OCI-LY7 (cell line): ENCODE measurements around the gene CABP1.

Experiments used
- CTCF ChIP-seq: fragments of 200-600 bp; sonication (generic); conservative IDR thresholded peaks from 2 replicates; pipeline ENCODE4 v1.5.1; 2014; ENCODE audit warnings: mild to moderate bottlenecking, antibody characterized with exemption, low read length, moderate library complexity, mixed read lengths
- EZH2phosphoT487 ChIP-seq: fragments of 200-600 bp; sonication (generic); IDR thresholded peaks from 2 replicates; pipeline ENCODE4 v1.6.1; 2018; ENCODE audit warnings: low read depth, borderline replicate concordance, mild to moderate bottlenecking, mixed run types, antibody characterized with exemption, low read length, moderate library complexity, mixed read lengths

- TF ChIP-seq CTCF (no peak), EZH2phosphoT487 (no peak)
Observed at GRCh38 chr12:120647375-120647755, 6.9 kb downstream of the CABP1 start.
